ENCODE data around the gene FIGNL1.

DNA sequence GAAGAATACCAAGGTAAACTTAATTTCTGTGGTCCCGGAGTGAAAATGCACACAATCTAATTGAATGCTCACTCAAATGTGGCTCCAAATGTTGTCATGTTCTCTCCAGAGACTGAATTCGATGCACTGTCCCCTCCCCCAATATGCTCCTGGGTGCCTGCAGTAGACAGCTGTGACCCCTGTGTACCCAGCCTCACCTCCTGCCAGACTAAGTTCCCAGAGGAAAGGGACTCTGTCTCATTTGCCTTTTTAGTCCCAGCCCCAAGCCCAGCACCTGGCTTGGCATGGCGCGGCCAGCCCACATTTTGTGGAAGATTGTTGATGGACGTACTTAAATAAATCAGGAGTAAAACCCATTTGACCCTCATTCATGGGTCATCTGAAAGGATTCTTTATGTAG lies 21.8 kb upstream of the FIGNL1 start:
- TF ChIP-seq EZH2 (IDR thresholded peaks at IDR 0.05; ENCODE audit: insufficient read depth, low read length) (no peak), CTCF (IDR thresholded peaks at IDR 0.05; ENCODE audit: insufficient read depth, low read depth, low read length) (no peak)

All from astrocyte (in vitro differentiated cells and primary cell).